Kidney tubule cell (primary cell): ENCODE measurements around the gene GPR137.
"Not testable (repeated sequence)": the region's sequence is repeated elsewhere in the genome, so short reads cannot be mapped to it uniquely, and the experiment has no call there.

ENCODE experiments used
- DNase-seq: peaks from one replicate; pipeline ENCODE4 v3.0.0-alpha.2; 2018; ENCODE audit warnings: low spot score

GPR137 gene

GRCh38 chr11:64321026-64321425 lies 35.4 kb downstream of the GPR137 start:
- no peak for DNase-seq

DNA sequence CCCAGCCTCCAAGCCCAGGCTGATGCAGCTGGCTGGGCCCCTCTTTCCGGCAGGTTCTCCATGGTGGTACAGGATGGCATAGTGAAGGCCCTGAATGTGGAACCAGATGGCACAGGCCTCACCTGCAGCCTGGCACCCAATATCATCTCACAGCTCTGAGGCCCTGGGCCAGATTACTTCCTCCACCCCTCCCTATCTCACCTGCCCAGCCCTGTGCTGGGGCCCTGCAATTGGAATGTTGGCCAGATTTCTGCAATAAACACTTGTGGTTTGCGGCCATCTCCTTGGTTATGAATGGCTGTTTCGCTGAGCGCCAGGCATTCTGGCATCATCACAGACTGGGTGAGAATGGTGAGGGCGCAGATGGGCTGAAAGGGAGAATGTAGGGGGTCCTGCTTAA lies 35.9 kb downstream of the GPR137 start:
- peak; percentile 63 for DNase-seq

DNA sequence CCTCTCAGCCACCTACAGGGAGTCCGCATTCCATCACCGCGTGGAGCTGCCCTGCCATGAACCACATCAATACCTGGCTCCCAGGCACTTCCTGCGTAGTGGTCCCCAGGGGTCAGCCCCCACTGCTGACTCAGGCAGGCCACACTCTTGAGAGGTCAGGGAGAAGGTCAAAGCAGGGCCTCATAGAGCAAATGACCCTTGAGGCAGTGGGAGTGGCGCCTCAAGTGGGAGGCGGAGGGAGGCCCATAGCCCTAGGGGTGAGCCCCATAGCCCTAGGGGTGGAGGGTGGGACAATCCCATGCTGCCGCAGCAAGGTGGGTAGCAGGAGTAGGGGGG lies 37.2 kb downstream of the GPR137 start:
- no peak for DNase-seq

DNA sequence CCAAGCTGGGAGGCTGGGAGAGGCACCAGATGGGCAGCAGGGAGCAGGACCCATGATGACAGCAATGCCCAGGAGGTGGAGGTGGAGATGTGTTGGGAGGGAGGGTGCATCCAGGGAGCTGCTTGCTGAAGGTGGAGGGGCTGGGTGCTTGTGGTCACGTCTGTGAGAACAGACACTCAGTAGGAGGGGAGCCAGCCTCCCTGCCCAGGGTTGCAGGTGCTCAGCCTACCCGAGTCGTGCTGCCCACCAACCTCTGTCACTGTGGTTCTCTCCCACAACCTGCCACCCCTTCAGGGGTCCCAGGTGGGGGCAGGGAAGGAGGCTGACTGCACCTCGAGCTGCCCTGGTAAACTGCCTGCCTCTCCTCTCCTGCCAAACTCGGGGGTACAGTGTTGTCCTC lies 37.7 kb downstream of the GPR137 start:
- DNase-seq, result no peak

DNA sequence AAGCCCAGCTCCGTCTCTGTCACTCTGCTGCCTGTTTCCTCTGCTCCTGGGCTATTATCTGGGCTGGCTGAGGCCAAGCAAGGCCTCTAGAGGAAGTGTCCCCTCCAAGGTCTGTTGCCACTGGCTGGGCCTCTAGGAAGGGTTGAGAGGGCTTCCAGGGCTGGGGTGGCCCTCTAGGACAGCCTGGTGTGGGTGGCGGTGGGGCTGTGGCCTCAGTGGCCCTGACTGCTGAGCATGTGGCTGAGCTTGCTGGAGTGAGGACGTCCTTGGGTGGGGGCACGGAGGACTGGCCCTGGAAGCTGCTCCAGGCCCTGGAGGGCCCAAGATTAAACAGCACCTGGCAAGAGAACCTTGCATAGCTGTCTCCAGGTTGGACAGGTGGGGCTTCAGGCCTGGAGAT lies 38.3 kb downstream of the GPR137 start:
- not testable (repeated sequence) for DNase-seq

GRCh38 chr11:64324692-64325469 lies 39.2 kb downstream of the GPR137 start:
- DNase-seq, result no peak

- no peak for DNase-seq
Measured at GRCh38 chr11:64327375-64327774, 41.7 kb downstream of the GPR137 start.

DNA sequence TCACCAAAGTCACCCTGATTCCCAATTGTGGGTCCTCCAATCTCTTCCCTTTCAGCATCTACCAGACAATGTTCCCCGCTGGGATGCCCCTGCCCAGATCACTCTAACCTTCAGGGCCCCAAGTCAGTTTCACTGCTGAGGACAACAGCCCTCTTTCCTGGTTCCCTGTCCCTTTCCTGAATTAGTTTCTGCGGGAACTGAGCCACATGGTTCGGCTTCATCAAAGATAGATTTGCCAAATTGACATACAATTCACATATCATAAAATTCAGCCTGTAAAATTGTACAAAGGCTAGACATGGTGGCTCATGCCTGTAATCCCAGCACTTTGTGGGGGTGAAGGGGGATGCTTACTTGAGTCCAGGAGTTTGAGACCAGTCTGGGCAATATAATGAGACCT lies 42.3 kb downstream of the GPR137 start:
- DNase-seq, result no peak

DNA sequence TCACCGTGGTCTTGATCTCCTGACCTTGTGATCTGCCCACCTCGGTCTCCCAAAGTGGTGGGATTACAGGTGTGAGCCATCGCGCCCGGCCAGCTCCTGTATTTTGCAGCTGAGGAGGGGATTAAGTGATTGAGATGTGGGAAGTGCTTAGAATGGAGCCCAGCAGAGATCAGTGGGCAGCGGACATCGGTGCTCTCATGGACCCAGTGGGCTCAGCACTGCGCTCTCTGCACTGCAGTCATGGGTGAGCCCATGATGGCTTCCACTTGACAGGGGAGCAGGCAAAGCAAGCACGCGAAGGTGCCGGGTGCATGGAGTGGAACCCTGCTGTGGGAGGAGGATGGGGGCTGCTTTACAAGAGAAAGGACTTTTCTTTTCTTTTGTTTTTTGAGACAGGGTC lies 45.2 kb downstream of the GPR137 start:
- DNase-seq, result no peak

GRCh38 chr11:64331569-64332371 lies 46.1 kb downstream of the GPR137 start:
- DNase-seq, result peak; percentile 97

GRCh38 chr11:64333556-64333955 lies 47.9 kb downstream of the GPR137 start:
- no peak for DNase-seq

GRCh38 chr11:64334764-64335735 lies 49.4 kb downstream of the GPR137 start:
- DNase-seq, result peak; percentile 100

DNA sequence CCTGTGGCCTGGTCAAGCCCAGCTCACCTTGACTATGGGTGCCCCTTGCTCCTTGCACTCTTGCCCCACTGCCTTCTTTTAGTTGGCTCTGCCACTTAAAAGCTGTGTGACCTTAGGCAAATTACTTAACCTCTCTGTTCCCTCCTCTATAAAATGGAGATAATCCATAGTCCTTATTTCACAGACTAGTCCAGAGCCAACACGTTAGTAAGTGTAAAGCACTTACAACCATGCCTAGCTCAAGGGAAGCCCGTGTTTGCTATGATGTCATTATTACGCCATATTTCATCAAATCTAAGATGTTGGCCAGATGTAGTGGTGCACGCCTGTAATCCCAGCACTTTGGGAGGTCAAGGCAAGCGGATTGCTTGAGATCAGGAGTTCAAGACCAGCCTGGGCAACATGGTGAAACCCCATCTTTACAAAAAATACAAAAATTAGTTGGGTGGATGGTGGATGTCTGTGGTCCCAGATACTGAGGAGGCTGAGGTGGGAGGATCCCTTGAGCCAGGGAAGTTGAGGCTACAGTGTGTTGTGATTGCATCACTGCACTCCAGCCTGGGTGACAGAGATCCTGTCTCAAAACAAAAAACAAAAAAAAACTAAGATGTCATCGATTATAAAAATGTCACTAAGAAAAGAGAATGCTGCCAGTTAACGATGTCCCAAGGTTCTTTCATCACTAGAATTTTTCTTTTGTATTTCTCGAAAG lies 52.0 kb downstream of the GPR137 start:
- DNase-seq, result no peak

GRCh38 chr11:64338716-64339115 lies 53.1 kb downstream of the GPR137 start:
- no peak for DNase-seq
